HG03469 (cell line): ENCODE data around the gene ANKH.
"Not testable (repeated sequence)": the region's sequence is repeated elsewhere in the genome, so short reads cannot be mapped to it uniquely, and the experiment has no call there.

Experiments used
- ATAC-seq: cut with Tn5 transposase; IDR thresholded peaks from one replicate; pipeline ENCODE4 v1.9.1; 2021; ENCODE audit warnings: mild to moderate bottlenecking, moderate library complexity, moderate number of reproducible peaks; ENCODE audit not compliant: unreplicated experiment

ANKH gene

DNA sequence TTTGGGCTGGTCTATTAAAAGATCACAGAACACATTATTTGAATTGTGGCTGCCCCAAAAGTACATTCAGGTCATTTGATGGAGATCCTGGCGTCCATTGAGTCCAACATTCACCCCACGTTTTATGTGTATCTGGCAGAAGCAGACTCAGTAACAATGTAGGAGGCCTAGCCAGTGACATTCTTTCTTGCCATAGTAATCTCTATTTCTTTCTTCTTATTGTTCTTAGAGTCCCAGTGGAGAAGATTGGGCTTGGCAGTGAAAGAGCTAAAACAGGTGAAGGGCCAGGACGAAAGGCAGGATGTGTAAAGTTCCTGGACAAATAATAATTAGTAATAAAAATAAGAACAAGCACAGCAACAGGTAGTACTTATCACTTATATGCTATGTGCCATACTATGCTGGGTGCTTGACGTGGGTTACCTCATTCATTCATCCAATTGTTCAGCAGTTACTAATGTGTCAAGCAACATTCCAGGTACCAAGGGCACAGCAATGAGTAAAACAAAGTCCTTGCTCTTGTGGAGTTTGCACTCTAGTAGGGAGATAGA, 12.6 kb upstream of the ANKH start:
- no peak for ATAC-seq

DNA sequence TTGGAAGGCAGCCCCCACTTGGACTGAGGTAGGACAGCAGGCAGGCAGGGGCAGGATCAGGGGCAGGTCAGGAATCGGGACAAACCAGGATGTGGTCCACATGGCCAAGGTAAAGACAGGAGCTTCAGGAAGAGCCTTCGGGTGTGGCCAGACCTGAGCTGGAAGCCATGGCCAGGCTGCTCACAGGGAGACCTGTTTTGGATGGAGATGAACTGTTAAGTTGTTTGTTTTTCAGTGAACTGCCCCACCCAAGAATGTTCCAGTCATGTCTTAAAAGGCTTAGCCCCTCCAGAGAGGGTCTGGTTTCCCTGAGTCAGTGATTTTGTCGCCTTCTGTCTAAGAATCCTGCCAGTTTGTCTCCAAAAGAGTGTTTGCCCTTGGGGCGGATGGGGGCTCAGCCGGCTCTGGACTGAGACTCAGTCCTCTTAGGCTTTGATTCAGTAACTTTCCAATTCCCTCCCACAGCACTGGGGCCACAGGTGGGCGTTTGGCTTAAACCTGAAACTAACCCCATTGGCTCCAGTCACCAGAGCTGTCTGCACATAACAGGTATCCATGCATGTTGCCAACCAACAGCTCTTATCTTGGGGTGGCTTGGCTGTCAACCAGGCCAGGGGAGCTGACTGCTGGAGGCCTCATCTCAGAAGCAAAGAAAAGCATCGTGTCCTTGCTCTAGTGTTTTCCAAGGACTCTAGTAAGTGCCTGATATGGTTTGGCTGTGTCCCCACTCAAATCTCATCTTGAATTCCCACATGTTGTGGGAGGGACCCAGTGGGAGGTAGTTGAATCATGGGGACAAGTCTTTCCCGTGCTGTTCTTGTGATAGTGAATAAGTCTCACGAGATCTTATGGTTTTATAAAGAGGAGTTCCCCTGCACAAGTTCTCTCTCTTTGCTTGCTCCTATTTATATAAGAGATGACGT, 11.3 kb upstream of the ANKH start:
- no peak for ATAC-seq

DNA sequence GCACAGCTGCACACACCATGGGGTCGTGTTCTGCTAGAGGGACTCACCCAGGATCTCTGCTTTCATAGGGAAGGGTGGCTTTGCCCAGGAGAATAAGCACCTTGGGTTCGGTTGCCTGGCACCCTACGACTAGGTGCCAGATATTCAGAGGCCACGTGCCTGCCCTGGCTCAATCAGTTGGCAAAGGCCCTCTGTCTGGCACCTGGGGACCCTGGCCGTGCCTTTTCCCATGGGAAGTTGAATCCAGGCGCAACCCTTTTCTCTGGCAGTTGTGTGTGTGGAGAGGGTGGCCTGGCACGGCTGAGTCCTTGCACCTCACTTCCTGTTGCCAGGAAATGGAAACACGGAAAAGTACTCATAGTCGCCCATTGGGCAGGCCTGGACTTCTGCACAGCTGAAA, 10.2 kb upstream of the ANKH start:
- no peak for ATAC-seq

DNA sequence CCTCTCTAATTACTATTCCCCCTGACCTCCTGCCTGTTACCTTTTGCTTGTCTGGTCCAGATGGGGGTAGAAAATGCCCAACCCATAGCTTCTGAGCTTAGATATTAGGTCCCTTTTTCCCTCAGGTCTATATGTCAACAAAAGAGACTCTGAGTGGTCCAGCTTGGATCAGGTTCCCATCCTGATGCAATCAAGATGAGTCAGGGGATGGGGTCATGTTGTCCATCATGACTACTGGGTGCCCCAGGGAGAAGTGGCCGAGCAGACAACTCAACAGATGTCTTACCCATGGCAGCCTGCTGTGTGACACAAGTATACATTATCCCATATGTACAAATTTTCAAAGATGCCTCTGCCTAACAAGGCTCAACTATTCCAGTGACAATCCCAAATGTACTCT, 9.1 kb upstream of the ANKH start:
- no peak for ATAC-seq

DNA sequence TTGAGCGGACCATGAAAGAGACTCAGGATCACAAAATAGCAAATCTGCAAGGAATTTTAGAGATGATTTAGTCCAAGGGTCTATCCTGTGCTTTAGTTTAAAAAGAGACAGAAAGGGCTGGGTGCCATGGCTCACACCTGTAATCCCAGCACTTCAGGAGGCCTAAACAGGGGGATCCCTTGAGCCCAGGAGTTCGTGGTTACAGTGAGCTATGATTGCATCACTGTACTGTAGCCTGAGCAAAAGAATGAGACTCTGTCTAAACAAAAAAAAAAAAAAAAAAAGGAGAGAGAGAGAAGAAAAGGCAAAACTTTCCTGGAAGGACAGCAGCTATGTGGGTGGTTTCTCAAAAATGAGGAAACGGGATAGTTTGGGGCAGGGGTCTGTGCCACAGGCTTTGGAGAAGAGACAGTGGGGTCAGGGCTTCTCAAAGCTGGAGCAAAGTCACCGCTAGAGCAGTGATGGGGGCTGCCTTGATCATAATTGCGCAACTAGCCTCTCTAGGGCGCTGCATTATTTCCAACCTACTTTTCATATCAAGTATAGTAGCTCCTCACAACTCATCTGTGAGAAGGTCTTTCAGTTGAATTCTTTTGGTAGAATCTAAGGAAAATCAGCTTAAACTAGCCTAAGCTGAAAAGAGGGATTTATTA, 8.5 kb upstream of the ANKH start:
- no peak for ATAC-seq

DNA sequence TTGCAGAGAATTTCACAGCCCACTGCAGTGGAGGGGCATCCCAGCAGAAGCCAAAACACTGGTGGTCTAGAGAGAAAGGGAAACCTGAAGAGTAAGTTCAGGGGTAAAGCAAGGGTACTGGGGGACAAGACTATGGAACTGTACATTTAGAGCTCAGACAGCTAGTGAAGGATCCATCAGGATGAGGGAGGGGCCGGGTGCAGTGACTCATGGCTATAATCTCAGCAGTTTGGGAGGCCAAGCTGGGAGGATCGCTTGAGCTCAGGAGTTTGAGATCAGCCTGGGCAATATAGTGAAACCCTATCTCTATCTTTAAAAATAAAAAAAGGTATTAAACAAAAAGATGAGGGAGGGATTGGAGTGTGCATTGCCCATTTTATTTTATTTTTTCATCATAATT, 7.8 kb upstream of the ANKH start:
- ATAC-seq: no peak

DNA sequence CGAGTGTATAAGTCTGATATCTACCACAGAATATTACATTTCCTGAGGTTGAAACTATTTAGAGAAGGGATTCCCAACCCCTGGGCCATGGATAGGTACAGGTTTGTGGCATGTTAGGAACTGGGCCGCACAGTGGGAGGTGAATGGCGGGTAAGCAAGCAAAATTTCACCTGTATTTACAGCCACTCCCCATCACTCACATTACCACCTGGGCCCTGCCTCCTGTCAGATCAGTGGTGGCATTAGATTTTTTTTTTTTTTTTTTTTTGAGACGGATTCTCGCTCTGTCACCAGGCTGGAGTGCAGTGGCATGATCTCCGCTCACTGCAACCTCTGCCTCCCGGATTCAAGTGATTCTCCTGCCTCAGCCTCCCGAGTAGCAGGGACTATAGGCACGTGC, 6.6 kb upstream of the ANKH start:
- not testable (repeated sequence) for ATAC-seq

DNA sequence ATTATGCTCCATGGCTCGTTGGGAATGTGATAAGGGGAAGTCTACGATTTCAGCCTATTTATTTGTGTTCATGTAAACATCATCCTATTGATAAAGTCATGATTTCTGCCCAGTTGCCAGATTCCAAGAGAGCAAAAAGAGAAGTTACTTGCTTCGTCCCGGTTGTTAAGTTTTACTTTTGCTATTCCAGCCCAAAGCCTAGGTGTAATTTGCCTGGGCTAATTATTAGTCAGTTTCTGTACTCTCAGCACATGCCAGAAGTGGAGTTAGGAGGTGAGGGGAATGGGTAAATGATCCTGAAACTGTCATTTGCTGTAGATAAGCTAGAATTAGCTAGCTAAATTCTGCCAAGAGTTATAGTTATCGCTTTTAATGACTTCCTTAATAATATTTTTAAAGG, 4.5 kb upstream of the ANKH start:
- ATAC-seq: no peak

DNA sequence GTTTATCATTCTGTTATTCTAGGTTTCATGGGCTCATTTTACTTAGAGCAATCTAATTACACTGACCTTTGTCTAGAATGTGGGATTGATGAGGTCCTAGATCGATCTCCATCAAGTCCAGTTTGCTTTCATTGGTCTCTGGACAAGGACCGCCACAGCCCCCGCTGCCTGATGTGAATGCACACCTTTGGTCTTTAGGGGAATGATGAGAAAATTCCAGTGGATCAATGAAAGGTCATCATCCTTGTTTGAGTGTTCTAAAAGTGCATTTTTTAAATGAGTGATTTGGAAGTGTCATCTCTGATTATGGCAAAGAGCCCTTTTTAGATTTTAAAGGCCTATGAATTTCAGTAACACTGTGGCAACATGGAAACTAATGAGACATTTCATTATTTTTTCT, 2.2 kb upstream of the ANKH start:
- no peak for ATAC-seq

DNA sequence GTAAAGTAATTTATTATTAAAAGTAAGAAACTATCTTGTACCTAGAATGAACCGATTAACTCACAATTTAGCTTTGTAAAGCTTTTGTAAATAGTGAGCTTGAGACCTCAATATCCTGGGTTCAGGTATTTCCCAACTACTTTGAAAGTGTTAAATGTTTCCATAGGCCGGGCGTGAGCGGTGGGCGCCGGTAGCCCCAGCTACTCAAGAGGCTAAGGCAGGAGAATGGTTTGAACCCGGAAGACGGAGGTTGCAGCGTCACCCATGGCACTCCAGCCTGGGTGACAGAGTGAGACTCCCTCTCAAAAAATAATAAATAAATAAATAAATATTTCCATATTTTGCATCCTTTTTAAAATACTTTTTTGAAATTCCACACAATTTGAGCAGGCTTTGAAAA, 1.5 kb upstream of the ANKH start:
- ATAC-seq: no peak

DNA sequence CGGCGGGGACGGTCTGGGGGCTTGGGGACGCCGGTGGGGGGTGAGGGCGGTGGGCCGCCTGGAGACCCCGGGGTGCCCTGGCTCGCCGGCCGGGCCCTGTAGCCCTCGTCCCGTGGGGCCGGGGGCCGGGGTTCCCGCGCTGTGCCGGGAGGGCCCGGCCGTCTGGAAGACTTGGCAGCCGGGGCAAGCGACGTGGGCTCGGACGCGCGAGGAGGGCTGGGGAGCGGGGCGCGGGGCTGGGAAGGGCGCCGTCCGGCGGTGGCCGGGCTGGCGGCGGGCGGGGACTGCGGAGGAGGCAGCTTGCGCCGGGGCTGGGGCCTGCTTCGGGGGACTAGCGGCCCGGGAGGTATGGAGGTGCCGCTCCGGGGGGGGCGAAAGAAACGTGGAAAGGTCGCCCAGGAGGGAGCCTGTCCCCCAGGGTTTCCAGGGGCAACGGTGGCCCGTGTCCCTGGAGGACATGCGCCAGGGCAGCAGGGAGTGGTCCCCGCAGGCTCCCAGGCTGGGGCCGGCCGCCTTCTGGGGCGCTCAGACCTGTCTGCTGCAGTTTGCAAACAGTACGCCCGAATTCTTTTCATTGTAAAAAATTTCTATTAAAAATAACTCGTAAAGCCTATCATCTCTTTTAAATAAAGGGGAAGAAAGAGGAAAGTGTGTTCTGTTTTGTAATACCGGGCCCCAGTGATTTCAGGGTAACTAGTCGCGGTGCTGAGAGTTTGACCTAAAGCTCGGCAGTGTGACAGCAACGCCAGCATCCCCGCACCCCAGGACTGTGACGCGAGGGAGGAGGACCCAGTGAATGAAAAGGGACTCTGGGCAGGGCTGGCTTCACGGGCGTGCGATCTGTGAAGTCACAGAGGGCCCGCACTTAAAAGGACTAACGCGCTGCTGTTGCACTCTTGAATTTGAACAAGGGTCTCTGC, 752 bp upstream of the ANKH start:
- peak; percentile 28 for ATAC-seq

DNA sequence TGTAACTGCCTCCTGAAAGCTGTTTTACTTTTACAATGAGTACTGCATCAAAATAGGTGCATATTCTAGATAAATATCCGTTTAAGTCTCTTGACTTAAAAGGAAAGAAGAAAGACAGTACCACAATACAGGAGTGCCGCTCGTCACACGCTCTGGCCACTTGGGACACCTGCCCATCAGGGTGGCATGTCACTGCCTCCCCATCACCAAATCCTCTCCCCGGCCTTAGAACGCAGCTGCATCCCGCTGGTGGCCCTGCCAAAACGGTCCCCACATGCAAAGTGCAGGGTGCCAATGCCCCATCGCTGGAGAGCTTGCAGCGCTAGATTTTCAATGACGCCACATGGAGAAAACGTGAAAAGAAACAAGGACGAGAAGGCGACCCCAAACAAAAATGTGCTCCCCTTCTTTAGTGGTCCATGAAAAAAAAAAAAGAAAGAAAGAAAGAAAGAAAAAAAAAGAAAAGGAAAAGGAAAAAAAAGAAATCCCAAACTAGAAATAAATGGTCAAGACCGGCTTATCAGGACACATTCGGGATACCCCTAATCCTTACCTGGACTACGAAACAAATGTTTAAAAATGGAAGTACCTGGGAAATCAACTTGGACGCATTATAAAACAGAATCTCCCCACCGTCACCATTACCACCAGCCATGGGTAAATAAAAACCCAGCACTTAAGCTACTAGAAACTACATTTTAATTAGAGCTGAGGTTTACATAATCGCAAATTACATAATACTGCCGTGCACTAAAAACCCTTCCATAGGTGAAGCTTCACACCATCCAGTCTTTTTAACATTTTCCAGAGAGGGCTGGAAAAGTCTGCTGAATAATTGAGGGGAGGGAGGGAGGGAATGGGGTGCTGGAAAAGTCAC, 1.0 kb downstream of the ANKH start:
- no peak for ATAC-seq

DNA sequence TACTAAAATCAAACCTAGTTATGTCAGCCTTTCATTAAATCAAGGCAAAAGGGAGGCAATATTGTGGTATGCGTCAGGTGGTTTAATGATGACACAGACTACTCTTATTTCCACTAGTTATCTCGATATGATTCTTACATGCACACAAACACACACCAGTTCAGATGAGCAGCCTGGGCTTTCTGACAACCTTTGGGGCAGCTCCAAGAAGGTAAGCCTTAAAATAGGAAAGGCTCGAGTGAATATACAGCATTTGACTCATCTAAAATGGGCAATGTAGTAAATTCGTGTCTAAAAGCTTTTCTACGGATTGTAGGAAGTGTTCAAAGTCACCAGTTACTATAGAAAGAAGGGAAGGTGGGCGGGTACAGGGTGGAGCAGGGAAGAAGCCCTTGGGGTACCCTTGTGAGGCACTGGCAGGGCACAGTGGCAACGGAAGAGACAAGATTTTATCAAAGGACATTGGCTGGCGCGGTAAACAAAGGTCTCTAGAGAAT, 1.9 kb downstream of the ANKH start:
- no peak for ATAC-seq

DNA sequence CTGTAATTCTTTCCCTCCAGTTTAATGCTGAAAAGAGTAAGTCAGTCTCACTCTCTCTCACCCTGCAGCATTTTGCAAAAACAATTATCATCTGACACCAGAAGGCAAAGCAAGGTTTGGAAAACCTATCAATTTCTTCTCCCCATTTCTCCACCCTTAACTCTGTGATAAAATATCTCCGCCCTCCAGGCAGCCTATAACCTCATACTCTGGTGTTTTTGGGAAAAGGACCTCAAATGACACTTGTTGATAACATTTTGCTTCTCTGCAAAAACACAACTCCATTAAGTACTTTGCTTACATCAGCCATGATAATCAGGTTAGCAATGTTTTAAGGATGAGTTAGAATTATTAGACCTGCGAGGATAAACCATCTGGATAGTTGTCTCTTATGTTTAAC, 2.3 kb downstream of the ANKH start:
- ATAC-seq: no peak

DNA sequence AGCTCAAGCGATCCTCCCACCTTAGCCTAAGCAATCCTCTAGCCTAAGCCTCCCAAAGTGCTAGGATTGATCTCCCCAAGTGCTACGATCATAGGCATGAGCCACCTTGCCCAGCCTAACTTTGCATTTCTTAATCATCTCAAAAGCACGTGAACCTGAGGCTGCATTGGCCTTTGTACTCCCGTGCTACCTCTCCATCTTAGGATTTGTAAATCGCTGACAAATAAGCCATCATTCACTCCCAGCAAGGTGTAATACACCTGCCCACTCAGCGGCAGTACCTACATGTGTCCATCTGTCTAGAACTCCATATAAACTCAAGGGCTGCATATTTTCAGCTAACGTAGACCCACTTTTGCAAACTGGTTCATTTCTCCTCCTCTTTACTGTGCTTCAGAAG, 2.8 kb downstream of the ANKH start:
- no peak for ATAC-seq

DNA sequence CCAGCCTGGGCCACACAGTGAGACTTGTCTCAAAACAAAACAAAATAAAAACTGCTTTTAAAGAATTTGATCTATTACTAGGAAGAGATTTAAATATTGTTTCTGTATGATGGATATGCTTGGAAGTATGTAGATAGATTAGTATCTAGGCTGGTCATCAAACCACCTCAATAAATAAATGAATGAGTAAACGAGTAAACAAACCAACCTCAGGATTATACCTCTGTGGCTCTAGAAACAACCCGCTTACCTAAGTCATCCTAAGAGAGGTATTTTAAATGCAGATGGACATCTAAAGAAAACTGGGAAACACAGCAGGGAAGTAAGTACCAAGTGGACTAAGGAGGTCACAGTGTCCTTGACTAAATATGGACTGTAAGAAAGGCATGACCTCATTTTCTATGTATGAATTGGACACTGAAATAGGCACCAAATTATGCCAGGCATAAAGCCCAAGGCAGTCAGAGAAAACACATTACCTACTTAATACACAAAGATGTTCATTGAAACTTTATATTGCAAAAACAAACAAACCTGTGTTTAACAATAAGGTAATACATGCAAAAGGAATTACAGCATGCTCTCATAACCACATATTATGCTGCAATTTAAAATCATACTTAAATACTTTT, 7.3 kb downstream of the ANKH start:
- no peak for ATAC-seq

DNA sequence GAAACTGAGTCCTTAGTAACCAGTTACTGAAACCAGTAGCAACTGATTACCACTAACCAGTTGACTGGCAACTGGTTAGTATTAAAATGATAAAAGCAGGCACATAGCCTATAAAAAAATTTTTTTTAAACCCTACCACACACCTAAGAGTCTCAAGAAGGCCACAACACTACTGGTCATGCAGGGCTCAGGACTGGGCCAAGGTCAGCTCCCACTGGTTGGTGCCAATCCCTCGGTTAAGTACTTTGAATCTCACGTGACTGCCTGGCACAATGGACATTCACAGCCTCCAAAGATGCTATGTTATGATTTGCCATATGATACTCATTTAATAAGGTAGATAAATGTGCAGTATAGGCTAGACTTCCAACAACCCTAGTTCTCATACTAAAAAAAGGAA, 8.5 kb downstream of the ANKH start:
- ATAC-seq: no peak

DNA sequence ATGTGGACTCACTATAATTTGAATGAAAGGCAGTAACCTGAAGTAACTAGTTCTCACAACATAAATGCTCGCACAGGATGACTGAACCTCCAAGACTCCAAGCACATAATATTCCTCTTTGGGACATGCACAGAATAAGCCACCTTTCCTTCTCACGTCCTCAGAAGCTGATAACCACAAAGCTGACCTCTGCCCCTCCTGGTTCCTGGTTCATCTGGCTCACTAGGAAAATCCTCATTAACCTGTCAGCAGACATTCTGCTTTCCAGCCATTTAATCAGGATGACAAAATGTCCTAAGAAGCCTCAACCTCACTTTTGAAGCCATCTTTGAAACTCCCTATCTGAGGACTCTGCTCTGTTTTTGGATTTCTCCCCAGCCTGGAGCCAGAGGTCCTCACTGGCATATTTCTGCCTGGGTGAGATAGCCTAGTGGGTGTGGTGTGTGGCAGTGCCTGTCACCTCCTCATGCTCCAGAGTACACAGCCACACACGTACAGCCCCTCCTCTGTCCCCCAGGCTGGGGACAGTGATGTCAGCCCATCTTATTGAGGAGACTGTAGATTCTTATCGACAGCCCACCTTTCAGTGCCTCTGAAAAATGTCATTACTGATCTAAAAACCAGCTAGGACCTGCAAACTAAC, 10.3 kb downstream of the ANKH start:
- ATAC-seq: no peak

DNA sequence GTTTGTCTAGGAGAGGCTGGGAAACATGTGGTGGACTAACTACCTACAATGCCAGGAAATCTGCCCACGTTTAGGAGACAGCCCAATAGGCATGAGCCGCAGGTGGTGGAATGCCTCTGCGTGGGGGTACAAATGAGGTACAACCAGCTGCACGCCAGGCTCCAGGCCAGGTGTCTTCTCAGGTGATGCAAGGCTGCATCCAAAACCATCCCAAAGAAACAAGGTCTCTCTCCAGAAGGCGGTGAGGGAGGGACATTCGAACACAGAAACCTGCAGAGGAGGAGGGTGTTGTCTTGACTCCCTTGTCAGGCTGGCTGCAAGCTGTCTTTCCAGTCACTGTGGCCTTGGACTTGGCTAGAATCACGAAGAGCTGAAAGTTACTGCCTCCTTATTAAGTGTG, 11.6 kb downstream of the ANKH start:
- ATAC-seq: no peak
